HG03521 (cell line): ENCODE results near the gene CUX1.
"Not testable (repeated sequence)": the region's sequence is repeated elsewhere in the genome, so short reads cannot be mapped to it uniquely, and the experiment has no call there.

ENCODE experiments used
- ATAC-seq: cut with Tn5 transposase; IDR thresholded peaks from one replicate; pipeline ENCODE4 v1.9.1; 2021; ENCODE audit warnings: mild to moderate bottlenecking, moderate library complexity; ENCODE audit not compliant: unreplicated experiment

The CUX1 gene

DNA sequence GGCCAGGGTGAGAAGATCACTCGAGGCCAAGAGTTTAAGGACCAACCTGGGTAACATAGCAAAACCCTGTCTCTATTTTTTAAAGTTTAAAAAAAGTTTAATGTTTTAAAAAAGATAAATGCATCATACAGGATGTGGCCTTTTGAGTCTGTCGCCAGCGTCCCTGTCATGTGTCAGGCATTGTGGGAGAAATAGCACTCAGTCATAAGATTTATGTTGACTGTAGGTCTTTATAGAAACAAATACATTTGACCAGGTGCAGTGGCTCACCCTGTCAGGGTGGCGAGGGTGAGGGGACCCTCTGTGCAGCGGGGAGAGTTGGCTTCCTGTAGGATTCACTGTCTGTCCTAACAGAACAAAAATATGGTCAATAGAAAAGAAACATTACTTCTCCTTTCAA, 405.8 kb downstream of the CUX1 start:
- no peak for ATAC-seq

DNA sequence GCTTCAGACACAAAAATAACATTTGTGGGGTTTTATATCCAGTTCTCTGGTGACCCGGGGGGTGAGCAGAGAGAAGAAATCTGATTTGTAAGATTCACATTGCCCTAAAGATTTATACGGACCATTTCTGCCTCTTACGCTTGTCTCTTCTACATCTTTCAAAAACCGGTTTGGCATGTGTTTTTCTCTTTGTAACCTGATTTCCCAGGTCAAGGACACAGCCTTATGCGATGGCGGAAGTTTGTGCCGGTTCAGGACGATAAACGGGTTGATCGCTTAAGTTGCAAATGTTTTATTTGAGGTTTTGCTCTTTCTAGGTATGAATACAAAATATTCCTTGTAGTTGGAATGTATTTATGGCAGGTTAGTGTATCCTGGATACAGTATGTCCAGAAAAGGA, 407.6 kb downstream of the CUX1 start:
- no peak for ATAC-seq

DNA sequence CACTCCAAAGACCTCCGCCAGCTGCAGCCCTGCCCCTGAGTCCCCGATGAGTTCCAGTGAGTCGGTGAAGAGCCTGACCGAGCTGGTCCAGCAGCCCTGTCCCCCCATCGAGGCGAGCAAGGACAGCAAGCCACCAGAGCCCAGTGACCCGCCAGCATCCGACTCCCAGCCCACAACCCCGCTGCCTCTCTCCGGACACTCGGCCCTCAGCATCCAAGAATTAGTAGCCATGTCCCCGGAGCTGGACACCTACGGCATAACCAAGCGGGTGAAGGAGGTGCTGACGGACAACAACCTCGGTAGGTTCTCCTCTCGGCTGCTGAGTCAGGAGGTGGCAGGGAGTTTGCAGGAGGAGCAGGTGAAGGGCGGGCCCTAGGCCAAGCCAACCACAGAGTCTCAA, 409.9 kb downstream of the CUX1 start:
- ATAC-seq = no peak

DNA sequence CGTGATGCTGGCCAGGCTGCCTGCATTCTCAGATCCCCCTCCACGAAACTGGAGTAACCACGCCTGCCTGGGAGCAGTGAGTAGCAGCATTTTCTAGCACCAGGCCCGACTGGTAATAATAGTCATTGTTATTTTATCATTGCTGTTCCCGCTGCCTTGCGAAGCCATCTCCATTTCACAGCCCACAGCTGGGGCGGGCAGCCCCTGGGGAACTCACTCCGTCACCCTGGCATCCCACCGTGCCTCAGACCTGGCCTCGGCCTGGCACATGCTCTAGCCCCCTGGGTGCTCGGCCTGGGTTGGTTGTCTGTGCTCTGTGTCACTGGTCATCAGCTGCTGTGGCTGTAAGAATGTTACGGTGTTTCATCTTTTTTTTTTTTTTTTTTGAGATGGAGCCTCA, 411.5 kb downstream of the CUX1 start:
- ATAC-seq = no peak

DNA sequence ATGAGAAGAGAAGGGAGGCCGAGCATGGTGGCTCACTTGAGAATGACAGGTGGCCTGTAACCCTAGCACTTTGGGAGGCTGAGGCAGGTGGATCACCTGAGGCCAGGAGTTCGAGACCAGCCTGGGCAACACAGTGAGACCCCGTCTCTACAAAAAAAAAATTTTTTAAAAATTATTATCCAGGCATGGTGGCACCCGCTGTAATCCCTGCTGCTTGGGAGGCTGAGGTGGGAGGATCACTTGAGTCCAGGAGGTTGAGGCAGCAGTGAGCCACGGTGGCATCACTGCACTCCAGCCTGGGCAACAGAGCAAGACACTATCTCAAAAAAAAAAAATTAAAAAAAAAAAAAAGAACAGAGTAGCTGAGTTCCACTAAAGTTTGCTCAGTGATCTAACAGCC, 412.7 kb downstream of the CUX1 start:
- not testable (repeated sequence) for ATAC-seq

DNA sequence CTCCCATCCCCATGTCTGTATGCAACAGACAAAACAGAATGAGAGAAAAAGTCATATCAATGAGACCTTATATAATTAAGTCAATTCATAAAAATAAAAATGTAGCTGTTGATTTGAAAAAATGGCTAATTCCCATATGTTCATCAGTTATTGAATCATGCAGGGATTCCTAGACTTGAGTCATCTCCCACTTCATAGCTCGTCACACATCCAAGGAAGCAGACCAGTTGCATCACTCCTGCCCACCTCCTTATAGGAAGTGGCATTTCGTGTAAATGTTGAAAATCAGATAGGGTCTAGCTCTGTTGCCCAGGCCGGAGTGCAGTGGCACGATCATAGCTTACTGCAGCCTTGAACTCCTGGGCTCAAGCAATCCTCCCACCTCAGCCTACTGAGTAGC, 413.2 kb downstream of the CUX1 start:
- ATAC-seq = no peak

DNA sequence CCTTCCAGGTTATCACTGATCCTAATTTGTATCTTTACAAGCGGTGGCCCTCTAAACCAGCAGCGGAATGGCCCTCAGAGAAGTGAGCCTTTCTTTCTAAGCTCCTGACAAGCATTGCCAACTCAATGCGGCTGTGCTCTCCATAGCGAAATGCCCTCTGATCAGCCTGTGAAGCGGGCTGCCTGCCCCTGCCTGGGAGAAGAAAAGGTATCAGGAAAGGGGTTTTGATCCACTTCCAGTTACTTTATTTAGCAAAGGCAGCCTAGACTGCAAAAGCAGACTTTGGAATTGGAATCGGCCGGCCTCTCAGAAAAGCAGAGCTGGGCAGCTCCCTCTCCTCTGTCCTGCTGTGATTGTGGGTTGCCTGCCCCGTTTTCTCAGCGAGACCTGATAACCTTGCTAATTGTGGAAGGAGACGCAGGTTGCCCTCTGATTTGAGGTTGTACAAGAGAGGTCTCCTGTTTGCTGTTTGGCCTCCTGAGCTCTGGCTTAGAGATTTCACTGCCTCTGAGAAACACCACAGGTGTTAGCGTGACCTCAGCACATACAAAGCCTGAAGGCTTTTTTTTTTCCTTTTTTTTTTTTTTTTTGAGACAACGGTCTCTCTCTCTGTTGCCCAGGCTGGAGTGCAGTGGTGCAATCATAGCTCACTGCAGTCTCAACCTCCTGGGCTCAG, 415.3 kb downstream of the CUX1 start:
- no peak for ATAC-seq

DNA sequence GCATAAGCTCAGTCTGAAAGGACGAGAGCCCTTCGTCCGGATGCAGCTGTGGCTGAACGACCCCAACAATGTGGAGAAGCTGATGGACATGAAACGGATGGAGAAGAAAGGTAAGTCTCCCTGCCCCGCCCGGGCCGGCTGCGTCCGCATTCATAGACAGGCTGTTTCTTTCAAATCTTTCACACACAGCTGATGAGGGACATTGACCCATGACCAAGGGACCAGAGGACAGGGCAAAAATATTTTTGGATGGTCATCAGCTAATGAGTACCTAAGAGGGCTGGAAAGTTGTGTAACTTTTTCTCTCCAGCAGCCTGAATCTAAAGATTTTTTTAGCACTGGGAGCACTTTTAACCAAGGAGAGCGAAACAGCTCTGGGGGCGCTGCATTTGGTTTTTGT, 416.7 kb downstream of the CUX1 start:
- no peak for ATAC-seq

DNA sequence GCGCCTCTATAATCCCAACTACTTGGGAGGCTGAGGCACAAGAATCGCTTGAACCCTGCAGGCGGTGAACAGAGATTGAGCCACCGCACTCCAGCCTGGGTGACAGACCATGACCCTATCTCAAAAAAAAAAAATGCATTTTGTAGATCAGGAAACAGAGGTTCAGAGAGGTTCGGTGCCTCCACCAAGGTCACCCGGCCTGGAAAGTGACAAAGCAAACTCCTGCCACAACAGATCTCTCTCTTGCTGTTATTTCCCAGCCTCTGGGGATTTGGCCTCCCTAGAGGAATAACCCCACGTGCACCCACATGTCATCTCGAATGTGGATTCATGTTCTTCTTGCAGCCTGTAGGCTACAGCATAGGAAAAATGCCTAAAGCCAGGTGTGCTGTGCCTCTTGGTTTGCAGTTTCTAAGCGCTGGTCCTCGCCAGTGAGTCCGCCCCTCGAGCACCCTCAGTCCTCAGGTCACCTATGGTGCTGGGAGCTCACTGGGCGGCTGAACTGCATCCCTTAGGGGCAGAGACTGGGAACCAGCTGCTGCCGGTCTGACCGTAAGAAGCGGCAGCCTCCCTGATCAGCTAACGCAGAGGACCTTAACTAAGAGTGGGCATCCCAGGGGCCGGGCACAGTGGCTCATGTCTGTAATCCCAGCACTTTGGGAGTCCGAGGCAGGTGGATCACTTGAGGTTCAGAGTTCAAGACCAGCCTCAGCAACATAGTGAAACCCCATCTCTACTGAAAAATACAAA, 417.6 kb downstream of the CUX1 start:
- no peak for ATAC-seq

DNA sequence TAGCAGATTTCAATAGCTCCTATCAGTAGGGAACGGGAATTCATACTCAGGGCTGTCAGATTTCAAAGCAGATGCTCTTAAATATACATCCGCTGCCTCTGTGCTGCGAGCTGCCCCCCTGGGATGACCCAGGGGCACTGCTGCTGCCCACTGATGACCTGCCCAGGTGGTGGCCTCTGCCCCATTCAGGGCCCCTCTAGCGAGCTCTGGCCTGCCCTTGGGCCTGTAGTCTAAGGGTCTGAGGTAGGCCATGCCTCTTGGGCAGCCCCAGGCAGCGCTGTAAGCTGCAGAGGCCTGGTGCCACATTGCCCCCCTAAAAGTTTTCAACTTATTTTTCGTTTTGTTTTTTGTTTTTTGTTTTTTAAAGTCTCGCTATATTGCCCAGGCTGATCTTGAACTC, 418.7 kb downstream of the CUX1 start:
- no peak for ATAC-seq

DNA sequence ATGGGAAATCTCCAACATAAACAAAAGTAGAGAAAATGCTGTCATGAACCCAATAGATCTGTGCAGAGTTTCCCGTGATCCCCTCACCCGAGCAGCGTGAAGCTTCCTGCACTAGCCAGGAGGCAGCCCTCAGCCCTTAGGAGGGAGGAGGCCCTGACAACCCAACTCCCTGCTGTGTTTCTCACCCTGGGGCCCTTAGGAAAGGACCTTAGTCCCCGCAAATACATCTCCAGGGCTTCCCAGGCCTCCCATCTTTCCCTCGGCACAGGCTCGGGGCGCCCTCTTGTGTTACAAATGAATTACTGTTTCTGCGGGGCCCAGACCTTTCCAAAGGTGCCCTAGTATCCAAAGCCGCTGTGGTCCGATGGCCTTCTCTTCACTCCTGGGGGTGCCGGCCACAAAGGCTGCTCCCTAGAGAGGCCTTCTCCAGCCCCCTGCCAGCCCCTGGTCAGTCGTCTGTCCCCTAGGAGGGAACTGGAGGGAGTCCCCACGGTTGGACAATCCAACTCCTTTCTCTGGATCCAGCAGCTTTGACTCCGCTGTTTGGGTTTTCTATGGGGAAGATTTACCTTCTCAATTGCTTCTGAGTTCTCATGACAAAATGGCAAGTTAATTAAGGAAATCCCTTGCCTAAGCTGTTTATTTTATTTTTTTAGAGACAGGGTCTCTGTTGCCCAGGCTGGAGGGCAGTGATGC, 419.3 kb downstream of the CUX1 start:
- ATAC-seq = no peak

DNA sequence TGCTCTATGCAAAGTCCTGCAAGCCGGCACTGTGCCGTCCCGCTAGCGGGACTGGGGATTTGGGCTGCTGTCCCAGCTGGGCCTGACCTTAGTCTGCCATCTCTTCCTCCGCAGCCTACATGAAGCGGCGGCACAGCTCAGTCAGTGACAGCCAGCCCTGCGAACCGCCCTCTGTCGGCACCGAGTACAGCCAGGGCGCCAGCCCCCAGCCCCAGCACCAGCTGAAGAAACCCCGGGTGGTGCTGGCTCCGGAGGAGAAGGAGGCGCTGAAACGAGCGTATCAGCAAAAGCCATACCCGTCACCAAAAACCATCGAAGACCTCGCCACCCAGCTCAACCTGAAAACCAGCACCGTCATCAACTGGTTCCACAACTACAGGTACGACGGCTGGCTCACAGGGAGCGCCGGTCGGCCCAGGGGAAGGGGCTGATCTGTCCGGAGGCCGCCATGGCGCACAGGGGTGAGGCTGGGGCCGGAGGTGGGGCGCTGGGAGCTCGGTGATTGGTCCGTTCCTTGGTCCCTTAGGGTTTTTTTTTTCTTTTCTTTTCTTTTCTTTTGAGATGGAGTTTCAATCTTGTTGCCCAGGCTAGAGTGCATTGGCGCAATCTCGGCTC, 421.9 kb downstream of the CUX1 start:
- ATAC-seq = no peak

DNA sequence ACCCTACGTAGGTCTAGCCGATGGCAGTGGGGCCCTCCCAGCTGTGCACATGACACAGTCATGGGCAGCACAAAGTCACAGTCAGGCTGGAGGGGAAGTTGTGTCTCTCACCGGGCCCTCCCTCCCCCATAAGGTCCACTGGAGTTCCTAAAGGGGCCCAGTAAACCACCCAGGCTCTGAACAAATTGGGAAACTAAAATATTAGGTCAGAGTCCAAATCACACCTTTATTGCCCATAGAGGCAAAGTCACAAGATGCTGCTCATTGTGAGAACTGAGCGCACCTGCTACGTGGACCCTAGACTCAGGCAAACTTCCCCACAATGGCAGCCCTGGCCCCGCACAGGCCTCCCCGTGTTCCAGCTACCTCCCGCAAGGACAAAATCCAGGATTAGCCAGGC, 424.0 kb downstream of the CUX1 start:
- no peak for ATAC-seq

DNA sequence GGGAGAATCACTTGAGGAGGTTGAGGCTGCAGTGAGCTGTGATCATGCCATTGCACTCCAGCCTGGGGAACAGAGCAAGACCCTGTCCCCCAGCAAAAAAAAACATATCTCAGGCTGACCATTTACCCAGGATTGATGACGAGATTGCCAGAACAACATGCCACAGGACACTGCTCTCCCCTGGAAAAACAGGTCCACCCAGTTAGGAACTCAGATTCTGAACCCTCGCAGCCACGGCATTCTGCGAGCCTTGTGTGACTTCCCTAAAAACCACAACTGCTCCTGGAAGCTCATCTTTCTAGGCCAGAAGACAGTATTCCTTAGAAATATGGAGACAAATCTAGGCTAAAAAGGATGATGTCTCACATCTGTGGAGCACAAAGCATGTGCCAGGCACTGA, 427.2 kb downstream of the CUX1 start:
- no peak for ATAC-seq

DNA sequence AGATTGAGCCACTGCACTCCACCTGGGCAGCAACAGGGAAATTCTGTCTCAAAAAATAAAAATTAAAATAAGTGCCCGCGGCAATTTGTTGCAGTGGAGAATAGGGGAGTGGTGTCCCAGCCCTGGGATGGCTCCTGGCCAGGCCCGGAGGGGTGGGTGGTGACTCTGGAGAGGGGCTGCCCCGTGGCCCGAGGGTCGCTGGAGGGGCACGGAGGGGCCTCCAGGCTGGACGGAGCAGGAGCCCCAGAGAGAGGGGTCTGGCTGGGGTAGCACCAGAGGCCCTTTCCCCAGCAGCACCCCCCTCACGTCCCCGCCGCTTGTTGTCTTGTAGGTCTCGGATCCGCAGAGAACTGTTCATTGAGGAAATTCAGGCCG, 430.6 kb downstream of the CUX1 start:
- no peak for ATAC-seq

DNA sequence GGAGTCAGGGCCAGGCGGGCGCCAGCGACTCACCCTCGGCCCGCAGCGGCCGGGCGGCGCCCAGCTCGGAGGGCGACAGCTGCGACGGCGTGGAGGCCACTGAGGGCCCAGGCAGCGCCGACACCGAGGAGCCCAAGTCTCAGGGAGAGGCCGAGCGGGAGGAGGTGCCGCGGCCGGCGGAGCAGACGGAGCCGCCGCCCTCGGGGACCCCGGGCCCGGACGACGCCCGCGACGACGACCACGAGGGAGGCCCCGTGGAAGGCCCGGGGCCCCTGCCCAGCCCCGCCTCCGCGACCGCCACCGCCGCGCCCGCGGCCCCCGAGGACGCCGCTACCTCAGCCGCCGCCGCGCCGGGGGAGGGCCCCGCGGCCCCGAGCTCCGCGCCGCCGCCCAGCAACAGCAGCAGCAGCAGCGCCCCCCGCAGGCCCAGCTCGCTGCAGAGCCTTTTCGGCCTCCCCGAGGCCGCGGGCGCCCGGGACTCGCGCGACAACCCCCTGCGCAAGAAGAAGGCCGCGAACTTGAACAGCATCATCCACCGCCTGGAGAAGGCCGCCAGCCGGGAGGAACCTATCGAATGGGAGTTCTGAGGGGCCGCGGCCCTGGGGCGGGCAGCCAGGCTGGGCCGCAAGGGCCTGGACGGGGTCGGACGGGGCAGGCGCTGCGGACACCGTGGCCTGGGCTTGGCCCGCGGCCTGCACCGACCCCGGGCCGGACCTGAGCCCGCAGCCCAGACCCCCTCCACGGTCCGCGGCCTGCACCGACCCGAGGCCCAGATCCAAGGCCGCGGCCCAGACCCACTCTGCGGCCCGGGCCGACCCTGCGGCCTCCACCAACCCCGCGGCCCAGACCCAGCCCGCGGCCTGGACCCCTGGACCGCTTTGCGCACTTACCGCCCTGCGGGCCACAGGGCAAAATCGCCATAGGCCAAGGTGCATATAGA, 431.3 kb downstream of the CUX1 start:
- ATAC-seq = no peak

DNA sequence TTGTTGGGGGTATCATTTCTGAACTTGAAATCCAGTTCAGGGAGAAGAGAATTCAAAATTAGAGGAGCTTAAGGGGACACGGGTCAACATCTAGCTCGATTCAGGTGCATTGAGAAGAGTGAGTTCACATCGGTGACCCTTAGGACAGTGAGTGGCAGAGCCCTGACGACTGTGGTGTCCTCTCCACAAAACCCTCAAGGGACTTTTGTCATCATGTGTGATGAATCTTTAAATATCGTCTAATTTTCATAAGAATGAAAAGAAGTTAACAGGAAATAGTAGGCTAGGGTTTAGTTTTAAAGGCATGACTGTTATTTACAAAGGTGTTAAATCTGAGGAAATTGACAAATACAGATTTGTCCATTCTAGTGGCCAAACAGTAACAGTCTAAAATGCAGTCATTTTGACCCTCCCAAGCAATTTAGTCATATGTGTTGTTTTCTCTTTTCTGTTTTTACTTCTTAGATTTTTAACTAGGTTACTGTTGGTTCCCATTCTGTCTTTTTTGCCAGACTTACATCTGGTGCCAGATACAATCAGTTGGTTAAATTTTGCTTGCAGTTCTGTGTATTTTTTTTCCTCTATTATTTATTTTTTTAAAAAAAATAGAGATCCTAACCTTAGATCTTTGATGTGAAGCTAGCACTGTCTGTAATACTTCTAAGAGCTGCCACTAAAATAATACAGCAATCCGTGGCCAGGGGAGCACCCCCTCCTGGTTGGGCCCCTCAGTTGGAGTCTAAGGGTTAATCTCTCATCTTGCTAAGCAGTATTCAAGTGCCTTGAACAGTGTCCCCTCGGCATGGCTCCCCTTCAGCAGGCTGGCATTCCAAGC, 434.3 kb downstream of the CUX1 start:
- ATAC-seq = no peak

DNA sequence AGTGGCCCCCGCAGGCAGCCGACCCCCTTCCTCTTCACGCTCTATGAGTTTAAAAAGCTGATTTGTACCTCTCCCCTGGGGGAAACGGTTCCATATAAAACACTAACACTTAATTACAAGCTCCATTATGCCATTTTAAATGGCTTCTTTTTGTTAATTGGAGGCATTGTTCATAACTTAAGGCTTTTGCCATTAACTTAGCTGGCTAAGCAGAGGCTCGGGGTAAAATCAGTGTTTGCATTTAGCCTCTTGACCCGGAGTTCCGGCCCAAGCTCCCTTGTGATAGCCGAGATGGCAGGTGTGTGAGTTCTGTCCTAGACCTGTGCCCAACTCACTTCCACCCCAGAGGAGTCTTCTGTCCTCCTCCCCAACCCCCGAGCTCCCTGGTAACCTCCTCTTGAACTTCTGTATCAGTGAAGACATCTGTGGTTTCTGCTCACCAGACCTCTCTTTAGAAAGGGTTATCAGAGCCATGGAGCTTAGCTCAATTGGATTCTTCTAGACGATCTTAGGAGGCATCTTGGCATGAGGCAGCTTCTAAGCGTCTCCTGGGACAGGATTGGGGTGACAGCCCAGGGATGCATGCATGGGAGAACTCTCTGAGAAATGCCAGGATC, 435.0 kb downstream of the CUX1 start:
- no peak for ATAC-seq
